A673 (cell line): ENCODE measurements around the gene SYNGR2.

Source experiments
- EZH2 ChIP-seq: fragments of 200-600 bp; sonication (generic); IDR thresholded peaks from 2 replicates; pipeline ENCODE4 v1.6.1; 2017; ENCODE audit warnings: borderline replicate concordance, low read depth, mild to moderate bottlenecking, mixed read lengths, antibody characterized with exemption, low read length; ENCODE audit not compliant: poor library complexity, severe bottlenecking
- TF ChIP-seq, protein P1 (sequence below): fragments of 300-800, 200-600 bp; sonication (generic); conservative IDR thresholded peaks from 2 replicates; pipeline ENCODE4 v1.5.1; 2017; ENCODE audit warnings: low read depth, mild to moderate bottlenecking, antibody characterized with exemption, low read length, moderate library complexity, mixed read lengths

DNA sequence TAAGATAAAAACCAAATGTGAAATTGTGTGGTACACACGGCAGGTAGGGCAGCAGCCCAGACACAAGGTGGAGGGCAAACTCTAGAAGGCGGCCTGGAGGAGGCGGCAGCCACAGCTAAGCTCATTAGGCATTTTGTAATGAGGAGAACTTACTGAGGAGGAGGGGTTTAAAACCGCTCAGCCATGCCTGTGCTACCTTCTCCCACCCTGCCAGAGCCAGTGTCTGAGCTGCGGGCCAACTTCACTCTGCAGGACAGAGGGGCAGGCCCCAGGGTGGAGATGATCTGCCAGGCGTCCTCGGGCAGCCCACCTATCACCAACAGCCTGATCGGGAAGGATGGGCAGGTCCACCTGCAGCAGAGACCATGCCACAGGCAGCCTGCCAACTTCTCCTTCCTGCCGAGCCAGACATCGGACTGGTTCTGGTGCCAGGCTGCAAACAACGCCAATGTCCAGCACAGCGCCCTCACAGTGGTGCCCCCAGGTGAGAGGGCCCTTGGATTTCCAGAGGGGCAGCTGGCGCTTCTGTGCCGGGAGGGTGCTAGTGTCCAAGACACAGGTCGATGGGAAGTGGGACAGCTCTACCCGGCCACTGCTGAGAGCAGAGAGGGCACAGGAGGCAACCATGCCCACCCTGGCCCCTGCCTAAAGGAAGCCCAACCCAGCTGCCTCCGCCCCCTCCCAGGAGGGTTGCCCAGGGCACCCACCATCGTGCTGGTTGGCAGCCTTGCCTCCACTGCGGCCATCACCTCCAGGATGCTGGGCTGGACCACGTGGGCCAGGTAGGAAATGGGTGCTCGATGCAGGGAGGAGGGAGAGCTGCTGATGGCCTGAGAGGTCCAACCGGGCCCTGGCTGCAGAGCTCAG, 4.3 kb upstream of the SYNGR2 start:
- TF ChIP-seq EZH2 = no peak
- TF ChIP-seq, protein P1, sequence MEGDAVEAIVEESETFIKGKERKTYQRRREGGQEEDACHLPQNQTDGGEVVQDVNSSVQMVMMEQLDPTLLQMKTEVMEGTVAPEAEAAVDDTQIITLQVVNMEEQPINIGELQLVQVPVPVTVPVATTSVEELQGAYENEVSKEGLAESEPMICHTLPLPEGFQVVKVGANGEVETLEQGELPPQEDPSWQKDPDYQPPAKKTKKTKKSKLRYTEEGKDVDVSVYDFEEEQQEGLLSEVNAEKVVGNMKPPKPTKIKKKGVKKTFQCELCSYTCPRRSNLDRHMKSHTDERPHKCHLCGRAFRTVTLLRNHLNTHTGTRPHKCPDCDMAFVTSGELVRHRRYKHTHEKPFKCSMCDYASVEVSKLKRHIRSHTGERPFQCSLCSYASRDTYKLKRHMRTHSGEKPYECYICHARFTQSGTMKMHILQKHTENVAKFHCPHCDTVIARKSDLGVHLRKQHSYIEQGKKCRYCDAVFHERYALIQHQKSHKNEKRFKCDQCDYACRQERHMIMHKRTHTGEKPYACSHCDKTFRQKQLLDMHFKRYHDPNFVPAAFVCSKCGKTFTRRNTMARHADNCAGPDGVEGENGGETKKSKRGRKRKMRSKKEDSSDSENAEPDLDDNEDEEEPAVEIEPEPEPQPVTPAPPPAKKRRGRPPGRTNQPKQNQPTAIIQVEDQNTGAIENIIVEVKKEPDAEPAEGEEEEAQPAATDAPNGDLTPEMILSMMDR = no peak
